Neuronal stem cell (in vitro differentiated cells): Measurements from ENCODE around the gene IQCH.

Source experiments
- DNase-seq: peaks from one replicate; pipeline ENCODE4 v3.0.0-alpha.2; 2013; ENCODE audit warnings: low spot score
- H2AFZ ChIP-seq: one replicate; pipeline ENCODE4 v1.6.1; 2013; ENCODE audit warnings: mild to moderate bottlenecking, low read length, inconsistent platforms
- H2AK5ac ChIP-seq: 2 replicates; pipeline ENCODE4 v1.6.1; 2013; ENCODE audit warnings: low read depth, mild to moderate bottlenecking, inconsistent platforms, low read length, moderate library complexity, mixed read lengths
- H2BK120ac ChIP-seq: 2 replicates; pipeline ENCODE4 v1.6.1; 2013; ENCODE audit warnings: low read depth, mild to moderate bottlenecking, inconsistent platforms, low read length, moderate library complexity, mixed read lengths
- H2BK12ac ChIP-seq: one replicate; pipeline ENCODE4 v1.6.1; 2013; ENCODE audit warnings: low read length, inconsistent platforms
- H2BK15ac ChIP-seq: 2 replicates; pipeline ENCODE4 v1.6.1; 2013; ENCODE audit warnings: mild to moderate bottlenecking, low read length, inconsistent platforms, mixed read lengths
- H2BK5ac ChIP-seq: one replicate; pipeline ENCODE4 v1.6.1; 2013; ENCODE audit warnings: inconsistent platforms, mild to moderate bottlenecking, low read length, moderate library complexity
- H3K14ac ChIP-seq: one replicate; pipeline ENCODE4 v1.6.1; 2013; ENCODE audit warnings: low read length, inconsistent platforms
- H3K18ac ChIP-seq: 2 replicates; pipeline ENCODE4 v1.6.1; 2013; ENCODE audit warnings: low read length, inconsistent platforms
- H3K23ac ChIP-seq: 2 replicates; pipeline ENCODE4 v1.6.1; 2013; ENCODE audit warnings: low read depth, mild to moderate bottlenecking, mixed read lengths, low read length, inconsistent platforms; ENCODE audit not compliant: poor library complexity
- H3K27ac ChIP-seq: replicated peaks from 3 replicates; pipeline ENCODE4 v1.5.1; 2013; ENCODE audit warnings: low read length, inconsistent platforms
- H3K27me3 ChIP-seq, 3 experiments: 2 replicates each; pipeline ENCODE4 v1.6.1; 2013; ENCODE audit warnings: low read length in 3 of 3, mild to moderate bottlenecking in 2 of 3, inconsistent platforms in 1 of 3, low read depth in 1 of 3, mixed read lengths in 1 of 3, moderate library complexity in 1 of 3; ENCODE audit not compliant: control insufficient read depth in 3 of 3, insufficient read depth in 3 of 3
- H3K36me3 ChIP-seq, 2 donors: replicated peaks in 1 of 2; 2 replicates each; pipeline ENCODE4 v1.6.1; 2013; ENCODE audit warnings: low read length in 2 of 2; ENCODE audit not compliant: control insufficient read depth in 2 of 2, insufficient read depth in 2 of 2
- H3K4ac ChIP-seq: 2 replicates; pipeline ENCODE4 v1.6.1; 2013; ENCODE audit warnings: inconsistent platforms, mild to moderate bottlenecking, low read length, moderate library complexity
- H3K4me1 ChIP-seq, 2 donors: 1 replicate in 1 of 2; 2 replicates in 1 of 2; pipeline ENCODE4 v1.6.1; 2013; ENCODE audit warnings: low read length in 2 of 2, low read depth in 1 of 2; ENCODE audit not compliant: control insufficient read depth in 2 of 2, insufficient read depth in 1 of 2
- H3K4me2 ChIP-seq: one replicate; pipeline ENCODE4 v1.6.1; 2013; ENCODE audit warnings: mild to moderate bottlenecking, low read length, inconsistent platforms; ENCODE audit not compliant: insufficient read depth, poor library complexity, severe bottlenecking
- H3K4me3 ChIP-seq, 2 donors: 2 replicates each; pipeline ENCODE4 v1.5.1; 2013; ENCODE audit warnings: low read length in 2 of 2, mild to moderate bottlenecking in 2 of 2, inconsistent platforms in 1 of 2, moderate library complexity in 1 of 2
- H3K79me1 ChIP-seq: one replicate; pipeline ENCODE4 v1.6.1; 2013; ENCODE audit warnings: low read depth, mild to moderate bottlenecking, inconsistent platforms, low read length, moderate library complexity
- H3K9ac ChIP-seq: one replicate; pipeline ENCODE4 v1.6.1; 2013; ENCODE audit warnings: mild to moderate bottlenecking, low read depth, low read length, inconsistent platforms; ENCODE audit not compliant: poor library complexity
- H3K9me3 ChIP-seq, 2 donors: replicated peaks in 1 of 2; 2 replicates each; pipeline versions ENCODE3 to v1.6.1; 2013; ENCODE audit warnings: low read length in 2 of 2, mild to moderate bottlenecking in 2 of 2, inconsistent platforms in 1 of 2, low read depth in 1 of 2, mixed read lengths in 1 of 2, moderate library complexity in 1 of 2; ENCODE audit not compliant: control insufficient read depth in 2 of 2, insufficient read depth in 1 of 2
- H4K8ac ChIP-seq: one replicate; pipeline ENCODE4 v1.6.1; 2013; ENCODE audit warnings: low read depth, mild to moderate bottlenecking, inconsistent platforms, low read length, moderate library complexity
- H4K91ac ChIP-seq: one replicate; pipeline ENCODE4 v1.6.1; 2013; ENCODE audit warnings: low read length, low read depth, mild to moderate bottlenecking, inconsistent platforms; ENCODE audit not compliant: poor library complexity
- WGBS, 2 donors: extraction: QIAGEN DNeasy Blood & Tissue Kit; methylation state at CpG; one replicate each; pipeline ENCODE4 v1.1.7; 2013; ENCODE audit warnings: missing lambda C conversion rate in 2 of 2, mixed read lengths in 1 of 2; ENCODE audit not compliant: insufficient read length in 2 of 2, insufficient replicate concordance in 1 of 2; ENCODE audit errors: extremely low coverage in 2 of 2; 5-methylcytosine and 5-hydroxymethylcytosine counted together

The IQCH gene

DNA sequence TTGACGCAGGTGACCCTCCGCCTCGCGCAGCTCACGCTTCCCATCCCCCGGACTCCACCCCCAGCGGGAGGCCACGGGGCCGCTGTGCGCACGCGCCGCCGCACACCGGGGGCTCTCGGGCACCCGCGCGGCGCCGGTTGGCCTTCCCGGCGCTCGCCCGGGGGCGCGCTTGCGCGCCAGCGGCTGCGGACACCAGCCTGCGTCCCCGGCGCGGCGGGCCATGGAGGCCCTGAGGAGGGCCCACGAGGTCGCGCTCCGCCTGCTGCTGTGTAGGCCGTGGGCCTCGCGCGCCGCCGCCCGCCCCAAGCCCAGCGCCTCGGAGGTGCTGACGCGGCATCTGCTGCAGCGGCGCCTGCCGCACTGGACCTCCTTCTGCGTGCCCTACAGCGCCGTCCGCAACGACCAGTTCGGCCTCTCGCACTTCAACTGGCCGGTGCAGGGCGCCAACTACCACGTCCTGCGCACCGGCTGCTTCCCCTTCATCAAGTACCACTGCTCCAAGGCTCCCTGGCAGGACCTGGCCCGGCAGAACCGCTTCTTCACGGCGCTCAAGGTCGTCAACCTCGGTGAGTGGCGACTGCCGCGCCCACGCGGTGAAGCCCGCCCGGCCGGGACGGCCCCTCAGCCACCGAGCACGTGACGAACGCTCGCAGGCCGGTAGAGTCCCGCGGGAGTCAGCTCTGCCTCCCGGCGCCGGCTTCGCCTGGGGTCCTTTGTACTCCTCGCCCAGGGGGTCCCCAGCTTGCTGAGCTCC lies 266.6 kb downstream of the IQCH start, which contains the start of gene C15orf61:
C15orf61 (plus strand) TSS at position 103 of the 754 bp plus-strand sequence; CDS start at position 221, 118 bp downstream.
- Histone ChIP-seq H2BK12ac (peak within 1 kb of the TSS; percentile 88), H2AFZ (peak within 1 kb of the TSS; percentile 97), H2BK120ac (peak within 1 kb of the TSS; percentile 89), H4K91ac (peak within 1 kb of the TSS; percentile 64), H3K4me2 (peak within 1 kb of the TSS; percentile 89), H2AK5ac (peak within 1 kb of the TSS; percentile 52), H3K9ac (peak within 1 kb of the TSS; percentile 95), H4K8ac (peak within 1 kb of the TSS; percentile 94), H3K36me3 (no peaks in the 10 kb centered on the region), H3K4ac (peak within 1 kb of the TSS; percentile 97), H3K9me3 (no peaks in the 10 kb centered on the region), H3K4me1 (peaks cover 0 to 13% of the 10 kb centered on the region in 2 donors), H3K27ac (peak within 1 kb of the TSS; percentile 61), H3K14ac (peak within 1 kb of the TSS; percentile 77), H3K18ac (peak within 1 kb of the TSS; percentile 99), H2BK5ac (peak within 1 kb of the TSS; percentile 87), H3K4me3 (peak within 1 kb of the TSS; percentile 82), H3K79me1 (peaks cover 3% of the 10 kb centered on the region), H3K27me3 (no peaks in the 10 kb centered on the region), H3K23ac (peak within 1 kb of the TSS; percentile 99), H2BK15ac (peak within 1 kb of the TSS; percentile 100)
- DNase-seq: peak; percentile 75
- no CpG with 5 or more reads among the region's 94 CpGs for WGBS, 2 donors

DNA sequence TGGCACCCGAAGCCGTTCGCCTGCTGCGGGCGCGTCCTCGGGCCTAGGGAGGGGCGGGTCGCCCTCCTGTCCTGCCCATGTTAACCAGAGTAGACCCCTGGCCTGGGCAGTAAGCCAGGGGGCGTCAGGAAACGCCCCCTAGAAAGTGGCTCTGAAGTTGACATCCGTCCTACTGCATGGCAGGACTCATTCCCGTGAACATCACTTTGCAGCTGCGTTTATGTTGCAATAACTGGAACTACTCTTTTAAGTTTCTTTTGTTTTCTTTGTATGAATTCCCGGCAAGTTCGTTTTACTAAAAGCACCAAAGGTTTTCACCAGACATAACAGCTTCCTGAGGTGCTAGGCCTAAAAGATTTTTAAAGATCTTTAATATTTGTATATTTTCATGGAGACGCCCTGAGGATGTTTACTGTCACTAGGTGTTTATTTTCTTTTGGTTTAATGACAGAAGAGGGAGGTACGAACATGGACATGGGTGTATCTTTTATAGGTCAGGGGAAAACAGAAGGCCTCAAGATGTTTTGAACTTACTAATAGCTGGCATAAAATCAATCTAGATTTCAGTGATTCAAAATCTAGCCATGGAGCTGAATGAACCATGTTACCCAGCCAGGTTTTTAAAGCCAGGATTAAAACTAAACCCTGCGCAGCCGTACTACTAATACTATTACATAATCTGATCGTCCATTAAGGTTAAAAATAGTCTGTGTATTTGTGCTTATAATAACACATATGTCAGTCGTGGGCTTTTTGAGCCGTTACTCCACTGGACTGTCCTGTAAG lies 267.4 kb downstream of the IQCH start:
- no peak for DNase-seq
- Histone ChIP-seq H2BK5ac (peak overlapping the region; percentile 87), H3K23ac (peak overlapping the region; percentile 99)

DNA sequence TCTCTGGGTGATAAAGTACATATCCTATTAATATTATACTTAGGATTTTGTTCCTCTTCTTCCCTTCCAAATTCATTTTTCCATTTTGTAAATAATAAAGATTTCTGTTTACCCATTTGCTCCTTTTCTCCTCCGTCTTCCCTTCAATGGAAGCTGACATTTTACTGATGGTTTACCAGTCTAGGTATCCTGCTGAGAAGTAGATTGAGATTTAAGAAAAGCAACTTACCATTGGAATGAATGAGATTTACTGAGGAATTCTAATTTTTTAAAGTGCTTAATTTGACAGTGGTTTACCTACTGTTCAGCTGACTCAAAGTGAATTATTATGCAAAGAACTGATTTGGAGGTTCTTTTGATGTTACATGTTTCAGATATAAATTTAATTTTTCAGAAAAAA lies 268.7 kb downstream of the IQCH start:
- WGBS, 2 donors: no CpG with 5 or more reads among the region's 1 CpG
- H3K27ac ChIP-seq: no peak overlapping the region

More for the DNA sequence above, 267.4 kb downstream of the IQCH start:
- H3K4ac ChIP-seq: no peak overlapping the region
- H4K91ac ChIP-seq: no peak overlapping the region
- peak overlapping the region; percentile 99 for H3K18ac ChIP-seq
- H3K9ac ChIP-seq: peak overlapping the region; percentile 95
- peak overlapping the region; percentile 82 for H3K4me3 ChIP-seq
- no peak overlapping the region for H2BK12ac ChIP-seq
- H3K9me3 ChIP-seq: no peaks in the 10 kb centered on the region
- H3K27me3 ChIP-seq: no peaks in the 10 kb centered on the region
- H4K8ac ChIP-seq: peak overlapping the region; percentile 72
- H2BK120ac ChIP-seq: no peak overlapping the region
- H2BK15ac ChIP-seq: peak overlapping the region; percentile 100
- H2AFZ ChIP-seq: peak overlapping the region; percentile 97
- peaks cover 3% of the 10 kb centered on the region for H3K79me1 ChIP-seq
- peak overlapping the region; percentile 89 for H3K4me2 ChIP-seq
- WGBS, 2 donors: no CpG with 5 or more reads among the region's 23 CpGs
- H3K4me1 ChIP-seq: peaks cover 0 to 13% of the 10 kb centered on the region in 2 donors
- H3K27ac ChIP-seq: peak overlapping the region; percentile 61
- H2AK5ac ChIP-seq: no peak overlapping the region
- peaks cover 0 to 2% of the 10 kb centered on the region in 2 donors for H3K36me3 ChIP-seq
- H3K14ac ChIP-seq: no peak overlapping the region

DNA sequence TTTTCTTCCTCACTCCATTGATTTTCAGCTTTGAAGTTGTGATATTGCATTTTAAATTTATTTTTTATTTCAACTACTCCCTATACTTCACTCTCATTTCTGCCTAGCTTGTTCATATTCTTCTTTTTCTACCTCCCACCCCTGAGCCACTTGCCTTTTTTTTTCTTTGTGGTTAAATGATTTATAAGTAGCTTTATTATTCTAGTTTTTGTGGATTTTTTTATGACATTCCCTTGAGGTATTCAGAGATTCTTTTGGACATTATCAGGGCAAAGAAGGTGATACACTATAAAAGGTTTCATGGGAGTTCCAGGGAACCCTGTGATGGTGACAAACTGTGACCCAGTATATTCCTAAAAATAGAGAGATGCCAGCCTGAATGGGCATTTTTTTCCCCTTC lies 269.6 kb downstream of the IQCH start:
- H3K27me3 ChIP-seq: no peaks in the 10 kb centered on the region
- peaks cover 0 to 13% of the 10 kb centered on the region in 2 donors for H3K4me1 ChIP-seq
- no peak overlapping the region for H3K4ac ChIP-seq
- no peaks in the 10 kb centered on the region for H3K9me3 ChIP-seq
- H2AFZ ChIP-seq: no peak overlapping the region
- H3K23ac ChIP-seq: no peak overlapping the region
- no peak for DNase-seq
- H3K9ac ChIP-seq: no peak overlapping the region
- no peak overlapping the region for H3K18ac ChIP-seq
- peaks cover 3% of the 10 kb centered on the region for H3K79me1 ChIP-seq
- H4K91ac ChIP-seq: no peak overlapping the region
- no peak overlapping the region for H2BK5ac ChIP-seq
- no peak overlapping the region for H2BK15ac ChIP-seq
- H2BK120ac ChIP-seq: no peak overlapping the region
- H2BK12ac ChIP-seq: no peak overlapping the region
- no peak overlapping the region for H3K4me3 ChIP-seq
- H3K27ac ChIP-seq: no peak overlapping the region
- no peak overlapping the region for H4K8ac ChIP-seq
- H3K4me2 ChIP-seq: no peak overlapping the region
- peaks cover 0 to 14% of the 10 kb centered on the region in 2 donors for H3K36me3 ChIP-seq
- H2AK5ac ChIP-seq: no peak overlapping the region
- H3K14ac ChIP-seq: no peak overlapping the region

More for the DNA sequence above, 268.7 kb downstream of the IQCH start:
- Histone ChIP-seq H2BK120ac (no peak overlapping the region), H3K4me2 (no peak overlapping the region), H2BK5ac (no peak overlapping the region), H4K91ac (no peak overlapping the region), H3K27me3 (no peaks in the 10 kb centered on the region), H3K79me1 (peaks cover 3% of the 10 kb centered on the region), H2AFZ (no peak overlapping the region), H2BK12ac (no peak overlapping the region), H3K4me3 (no peak overlapping the region), H3K18ac (no peak overlapping the region), H3K4ac (no peak overlapping the region), H4K8ac (no peak overlapping the region), H3K9ac (no peak overlapping the region), H3K4me1 (peaks cover 0 to 13% of the 10 kb centered on the region in 2 donors), H2BK15ac (no peak overlapping the region), H3K36me3 (peaks cover 0 to 14% of the 10 kb centered on the region in 2 donors), H2AK5ac (no peak overlapping the region), H3K23ac (no peak overlapping the region), H3K9me3 (no peaks in the 10 kb centered on the region), H3K14ac (no peak overlapping the region)
- no peak for DNase-seq
